Prostate gland (tissue), 2 donors: ENCODE data around the gene VPS39.

Source experiments
- POLR2A ChIP-seq: fragments of 450-650 bp; IDR thresholded peaks from one replicate; pipeline ENCODE4 v1.6.1; 2016; ENCODE audit warnings: antibody characterized with exemption, mild to moderate bottlenecking
- TF ChIP-seq, protein P1 (sequence below), 4 experiments: fragments of 200-600 bp in 2 of 4; fragments of 450-650 bp in 2 of 4; sonication (generic) in 2 of 4; IDR thresholded peaks; 1 replicate in 3 of 4; 2 replicates in 1 of 4; pipeline ENCODE4 v1.5.1; 2016 to 2019; ENCODE audit warnings: antibody characterized with exemption in 4 of 4, mild to moderate bottlenecking in 2 of 4, moderate library complexity in 2 of 4

DNA sequence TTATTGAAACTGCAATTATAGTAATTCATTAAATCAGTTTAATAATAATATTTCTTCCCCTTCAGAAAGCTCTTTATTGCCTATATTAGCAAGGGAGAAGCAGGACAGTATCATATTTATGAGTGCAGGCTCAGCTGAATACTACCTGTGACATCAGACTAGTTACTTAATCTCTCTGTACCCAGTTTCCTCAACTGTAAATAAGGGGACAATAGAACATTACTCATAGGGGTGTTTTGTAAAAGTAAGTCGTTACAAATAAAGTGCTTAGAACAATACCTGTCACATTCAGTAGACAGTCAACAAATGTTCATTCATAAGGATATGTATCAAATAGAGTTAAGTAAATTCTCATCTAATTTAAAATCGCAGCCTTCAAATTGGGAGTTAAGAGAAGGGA lies 12.1 kb upstream of the VPS39 start:
- no peak for TF ChIP-seq POLR2A
- TF ChIP-seq, protein P1, sequence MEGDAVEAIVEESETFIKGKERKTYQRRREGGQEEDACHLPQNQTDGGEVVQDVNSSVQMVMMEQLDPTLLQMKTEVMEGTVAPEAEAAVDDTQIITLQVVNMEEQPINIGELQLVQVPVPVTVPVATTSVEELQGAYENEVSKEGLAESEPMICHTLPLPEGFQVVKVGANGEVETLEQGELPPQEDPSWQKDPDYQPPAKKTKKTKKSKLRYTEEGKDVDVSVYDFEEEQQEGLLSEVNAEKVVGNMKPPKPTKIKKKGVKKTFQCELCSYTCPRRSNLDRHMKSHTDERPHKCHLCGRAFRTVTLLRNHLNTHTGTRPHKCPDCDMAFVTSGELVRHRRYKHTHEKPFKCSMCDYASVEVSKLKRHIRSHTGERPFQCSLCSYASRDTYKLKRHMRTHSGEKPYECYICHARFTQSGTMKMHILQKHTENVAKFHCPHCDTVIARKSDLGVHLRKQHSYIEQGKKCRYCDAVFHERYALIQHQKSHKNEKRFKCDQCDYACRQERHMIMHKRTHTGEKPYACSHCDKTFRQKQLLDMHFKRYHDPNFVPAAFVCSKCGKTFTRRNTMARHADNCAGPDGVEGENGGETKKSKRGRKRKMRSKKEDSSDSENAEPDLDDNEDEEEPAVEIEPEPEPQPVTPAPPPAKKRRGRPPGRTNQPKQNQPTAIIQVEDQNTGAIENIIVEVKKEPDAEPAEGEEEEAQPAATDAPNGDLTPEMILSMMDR (IDR thresholded peaks at IDR 0.05), result no peak
